BLaER1 (cell line): ENCODE results near the gene PTCD1.

Experiments
- H3K27ac ChIP-seq: shearing (Covaris generic); formaldehyde crosslinking; 2 replicates; pipeline ENCODE4 v1.8.1; 2022
- H3K27me3 ChIP-seq: shearing (Covaris generic); formaldehyde crosslinking; 2 replicates; pipeline ENCODE4 v1.8.1; 2022
- H3K36me3 ChIP-seq: shearing (Covaris generic); formaldehyde crosslinking; 2 replicates; pipeline ENCODE4 v1.8.1; 2022
- H3K4me1 ChIP-seq: shearing (Covaris generic); formaldehyde crosslinking; 2 replicates; pipeline ENCODE4 v1.8.1; 2022
- H3K4me2 ChIP-seq: shearing (Covaris generic); formaldehyde crosslinking; 2 replicates; pipeline ENCODE4 v1.8.1; 2022
- H3K4me3 ChIP-seq: shearing (Covaris generic); formaldehyde crosslinking; 2 replicates; pipeline ENCODE4 v1.8.1; 2022
- H3K9ac ChIP-seq: shearing (Covaris generic); formaldehyde crosslinking; 2 replicates; pipeline ENCODE4 v1.8.1; 2022
- H3K9me3 ChIP-seq: shearing (Covaris generic); formaldehyde crosslinking; 2 replicates; pipeline ENCODE4 v1.8.1; 2022
- H4K20me1 ChIP-seq: shearing (Covaris generic); formaldehyde crosslinking; 2 replicates; pipeline ENCODE4 v1.8.1; 2022
- Cebpa-rat ChIP-seq: shearing (Covaris generic); IDR thresholded peaks from 2 replicates; pipeline ENCODE4 v1.8.1; 2022

PTCD1 gene

GRCh38 chr7:99410635-99411034 is 28.0 kb downstream of the PTCD1 start:
- H3K4me1 ChIP-seq, result peaks cover 36% of the 10 kb centered on the region
- no peak overlapping the region for H3K27ac ChIP-seq
- no peak for TF ChIP-seq Cebpa-rat
- H3K4me3 ChIP-seq, result peak overlapping the region; percentile 93; the same call in 1 of the 2 replicates
- peak overlapping the region; percentile 89 for H3K4me2 ChIP-seq
- H3K27me3 ChIP-seq, result no peaks in the 10 kb centered on the region
- peaks cover 60% of the 10 kb centered on the region for H4K20me1 ChIP-seq
- no peaks in the 10 kb centered on the region for H3K9me3 ChIP-seq
- peaks cover 62% of the 10 kb centered on the region for H3K36me3 ChIP-seq
- H3K9ac ChIP-seq, result peak overlapping the region; percentile 97; the same call in 1 of the 2 replicates

GRCh38 chr7:99409806-99410205 is 28.8 kb downstream of the PTCD1 start:
- no peaks in the 10 kb centered on the region for H3K27me3 ChIP-seq
- H3K27ac ChIP-seq, result no peak overlapping the region
- TF ChIP-seq Cebpa-rat, result no peak
- peaks cover 62% of the 10 kb centered on the region for H3K36me3 ChIP-seq
- H3K4me1 ChIP-seq, result peaks cover 36% of the 10 kb centered on the region
- H3K4me3 ChIP-seq, result peak overlapping the region; percentile 93
- H3K4me2 ChIP-seq, result peak overlapping the region; percentile 89
- H3K9me3 ChIP-seq, result no peaks in the 10 kb centered on the region
- H4K20me1 ChIP-seq, result peaks cover 61% of the 10 kb centered on the region
- peak overlapping the region; percentile 97 for H3K9ac ChIP-seq

GRCh38 chr7:99409192-99409572 is 29.4 kb downstream of the PTCD1 start:
- H3K36me3 ChIP-seq, result peaks cover 62% of the 10 kb centered on the region
- H3K9me3 ChIP-seq, result no peaks in the 10 kb centered on the region
- H3K4me1 ChIP-seq, result peaks cover 36% of the 10 kb centered on the region
- H4K20me1 ChIP-seq, result peaks cover 64% of the 10 kb centered on the region
- no peaks in the 10 kb centered on the region for H3K27me3 ChIP-seq
- H3K4me2 ChIP-seq, result peak overlapping the region; percentile 89
- peak overlapping the region; percentile 93 for H3K4me3 ChIP-seq
- H3K9ac ChIP-seq, result peak overlapping the region; percentile 97
- peak overlapping the region; percentile 98 for H3K27ac ChIP-seq
- no peak for TF ChIP-seq Cebpa-rat

GRCh38 chr7:99408379-99409191 is 30.0 kb downstream of the PTCD1 start, which contains the start of the genes BUD31 and PDAP1:
Gene BUD31, plus strand, starts transcription at chr7:99408969. Its CDS starts 2,124 bp downstream, at chr7:99411093.
Gene PDAP1, minus strand, starts transcription at chr7:99408597. Its CDS starts 49 bp downstream, at chr7:99408548.
- Histone ChIP-seq H3K9ac (peak within 1 kb of the TSS; percentile 97), H4K20me1 (peaks cover 70% of the 10 kb centered on the region), H3K4me1 (peaks cover 36% of the 10 kb centered on the region), H3K36me3 (peaks cover 62% of the 10 kb centered on the region), H3K27me3 (no peaks in the 10 kb centered on the region), H3K27ac (peak within 1 kb of the TSS; percentile 98), H3K9me3 (no peaks in the 10 kb centered on the region), H3K4me2 (peak within 1 kb of the TSS; percentile 91), H3K4me3 (peak within 1 kb of the TSS; percentile 93)
- TF ChIP-seq Cebpa-rat, result peak; percentile 100

GRCh38 chr7:99407872-99408378 is 30.7 kb downstream of the PTCD1 start:
- H3K9me3 ChIP-seq, result no peaks in the 10 kb centered on the region
- H3K27me3 ChIP-seq, result no peaks in the 10 kb centered on the region
- H3K36me3 ChIP-seq, result peaks cover 62% of the 10 kb centered on the region
- TF ChIP-seq Cebpa-rat, result no peak
- H3K9ac ChIP-seq, result peak overlapping the region; percentile 97
- peaks cover 36% of the 10 kb centered on the region for H3K4me1 ChIP-seq
- peak overlapping the region; percentile 91 for H3K4me2 ChIP-seq
- H3K4me3 ChIP-seq, result peak overlapping the region; percentile 93
- H4K20me1 ChIP-seq, result peaks cover 77% of the 10 kb centered on the region
- H3K27ac ChIP-seq, result peak overlapping the region; percentile 98

GRCh38 chr7:99406557-99406956 is 32.0 kb downstream of the PTCD1 start:
- TF ChIP-seq Cebpa-rat, result no peak
- Histone ChIP-seq H3K36me3 (peaks cover 62% of the 10 kb centered on the region), H3K9ac (peak overlapping the region; percentile 38; the same call in 1 of the 2 replicates), H3K27me3 (no peaks in the 10 kb centered on the region), H3K4me1 (peaks cover 36% of the 10 kb centered on the region), H3K9me3 (no peaks in the 10 kb centered on the region), H3K27ac (no peak overlapping the region), H3K4me3 (no peak overlapping the region; the same call in 1 of the 2 replicates), H3K4me2 (peak overlapping the region; percentile 91), H4K20me1 (peaks cover 87% of the 10 kb centered on the region)

- no peak overlapping the region for H3K9ac ChIP-seq
- H3K27ac ChIP-seq, result no peak overlapping the region
- H3K27me3 ChIP-seq, result no peaks in the 10 kb centered on the region
- no peak for TF ChIP-seq Cebpa-rat
- peaks cover 25% of the 10 kb centered on the region for H3K4me1 ChIP-seq
- H4K20me1 ChIP-seq, result peaks cover 87% of the 10 kb centered on the region
- H3K36me3 ChIP-seq, result peaks cover 62% of the 10 kb centered on the region
- no peak overlapping the region for H3K4me2 ChIP-seq
- no peaks in the 10 kb centered on the region for H3K9me3 ChIP-seq
- H3K4me3 ChIP-seq, result no peak overlapping the region
Observed at GRCh38 chr7:99404977-99405320, 33.6 kb downstream of the PTCD1 start.

GRCh38 chr7:99404235-99404976 is 34.2 kb downstream of the PTCD1 start:
- Histone ChIP-seq H3K9ac (no peak overlapping the region), H3K4me2 (no peak overlapping the region), H3K9me3 (no peaks in the 10 kb centered on the region), H3K27ac (no peak overlapping the region), H3K27me3 (no peaks in the 10 kb centered on the region), H3K4me1 (peaks cover 20% of the 10 kb centered on the region), H3K4me3 (no peak overlapping the region), H3K36me3 (peaks cover 67% of the 10 kb centered on the region), H4K20me1 (peaks cover 87% of the 10 kb centered on the region)
- TF ChIP-seq Cebpa-rat, result no peak

- H4K20me1 ChIP-seq, result peaks cover 89% of the 10 kb centered on the region
- no peaks in the 10 kb centered on the region for H3K9me3 ChIP-seq
- H3K27me3 ChIP-seq, result no peaks in the 10 kb centered on the region
- H3K4me3 ChIP-seq, result no peak overlapping the region
- H3K4me1 ChIP-seq, result peaks cover 20% of the 10 kb centered on the region
- no peak for TF ChIP-seq Cebpa-rat
- H3K4me2 ChIP-seq, result no peak overlapping the region
- H3K27ac ChIP-seq, result no peak overlapping the region
- no peak overlapping the region for H3K9ac ChIP-seq
- H3K36me3 ChIP-seq, result peaks cover 73% of the 10 kb centered on the region
Observed at GRCh38 chr7:99403764-99404163, 34.8 kb downstream of the PTCD1 start.
